ENCODE measurements around the gene ASF1A. TPM values are rescaled to one million over a fixed set of nuclear protein-coding genes. Genes with fewer than 3 reads are reported as not detected.
A peak's percentile ranks its signal among the peaks of the same experiment; 100 is the strongest.

ASF1A gene
- total and polyA plus RNA-seq, 9 of the 15 experiments (the other 6 are each of a cell fraction or from before 2014, with no cell fraction given), result 31.5 to 45.3 (median 34.8) TPM

GRCh38 chr6:118896339-118897136, 2.6 kb downstream of the ASF1A start:
- peak overlapping the region; percentile 86 to 95; a peak in 3 of 4 replicates for H3K9ac ChIP-seq (ENCODE audit: insufficient read depth in 1 of 2, low read depth in 2 of 2, low read length in 2 of 2)
- no peaks in the 10 kb centered on the region for H3K9me3 ChIP-seq (replicated peaks; ENCODE audit: control insufficient read depth, insufficient read depth, low read depth, low read length)
- peak overlapping the region; percentile 78 for H3K4me2 ChIP-seq (ENCODE audit: insufficient read depth, low read length)
- DNase-seq (ENCODE audit: extremely low read depth in 1 of 4, low spot score in 3 of 4), result peak; percentile 35 to 74 (median 46)
- WGBS (ENCODE audit: insufficient coverage, low coverage, missing lambda C conversion rate), result 12% methylated on average over 5 of the region's 5 CpGs
- intact Hi-C loops (cut with micrococcal nuclease) (loop anchor here (10.0 kb wide), 1 partner anchor 242 kb away; the partner anchor contains the start of gene CEP85L), in situ Hi-C loops (cut with MboI) (no loop called here)
- peak overlapping the region; percentile 93 for H3K27ac ChIP-seq (ENCODE audit: extremely low read depth, low read depth, low read length)
- POLR2A ChIA-PET, result interaction anchor here (0.6 to 4.0 kb wide), 11 partner anchors 8 to 979 kb away, joined by 3 to 14 read pairs (median 5); partner anchors contain the start of gene MCM9
- H3K4me3 ChIP-seq, result peak overlapping the region; percentile 72
- no TSS peak for BruUV-seq (replicated peaks)
- peak; percentile 79 for FAIRE-seq
- peaks cover 20 to 41% of the 10 kb centered on the region in 2 experiments for H3K4me1 ChIP-seq (replicated peaks in 1 of 2; ENCODE audit: control insufficient read depth in 2 of 2, insufficient read depth in 2 of 2, low read length in 2 of 2)
- CTCF ChIA-PET (ENCODE audit: low intra/inter-chr PET ratio), result no interaction called here
- peak; percentile 17 for ATAC-seq
- H3K27me3 ChIP-seq (ENCODE audit: control insufficient read depth in 2 of 2, insufficient read depth in 2 of 2, low read length in 2 of 2), result no peaks in the 10 kb centered on the region
- peaks cover 43% of the 10 kb centered on the region for H3K36me3 ChIP-seq (ENCODE audit: control insufficient read depth, insufficient read depth, low read length)
- peaks cover 97% of the 10 kb centered on the region for H3K79me2 ChIP-seq (ENCODE audit: control insufficient read depth, insufficient read depth, low read length)
- no peaks in the 10 kb centered on the region for H3K9me1 ChIP-seq (ENCODE audit: control insufficient read depth, insufficient read depth, low read length)
- H4K20me1 ChIP-seq (replicated peaks; ENCODE audit: control insufficient read depth, insufficient read depth, low read length), result no peaks in the 10 kb centered on the region
- peak overlapping the region; percentile 88 for H2AFZ ChIP-seq (ENCODE audit: low read depth, low read length)
- TF ChIP-seq HNRNPH1 (optimal IDR thresholded peaks at IDR 0.05; ENCODE audit: low read depth, low read length), result no peak
- TF ChIP-seq ID3 (CRISPR knock-in tag; IDR thresholded peaks at IDR 0.05), result no peak
- TF ChIP-seq ID3 (tag; IDR thresholded peaks at IDR 0.05), result no peak
- no peak for TF ChIP-seq ZNF512 (tag; IDR thresholded peaks at IDR 0.05)
- no peak for TF ChIP-seq ARID3A (IDR thresholded peaks at IDR 0.05; ENCODE audit: borderline replicate concordance, low read depth, low read length)
- no peak for TF ChIP-seq HIVEP1 (CRISPR knock-in tag; IDR thresholded peaks at IDR 0.05)
- TF ChIP-seq HOMEZ (CRISPR knock-in tag; IDR thresholded peaks at IDR 0.05), result no peak
- TF ChIP-seq NFE2 (IDR thresholded peaks at IDR 0.05; ENCODE audit: low read depth), result peak; percentile 94
- no peak for TF ChIP-seq ZNF707 (CRISPR knock-in tag; conservative IDR thresholded peaks at IDR 0.05)
- no peak for TF ChIP-seq ZNF609 (CRISPR knock-in tag; IDR thresholded peaks at IDR 0.05; ENCODE audit: borderline replicate concordance)
